Measurements from ENCODE around the gene ECT2L. TPM values are rescaled to one million over a fixed set of nuclear protein-coding genes. Genes with fewer than 3 reads are reported as not detected.

ECT2L gene
- total RNA-seq, 1 donor from 2014 or later: not detected

DNA sequence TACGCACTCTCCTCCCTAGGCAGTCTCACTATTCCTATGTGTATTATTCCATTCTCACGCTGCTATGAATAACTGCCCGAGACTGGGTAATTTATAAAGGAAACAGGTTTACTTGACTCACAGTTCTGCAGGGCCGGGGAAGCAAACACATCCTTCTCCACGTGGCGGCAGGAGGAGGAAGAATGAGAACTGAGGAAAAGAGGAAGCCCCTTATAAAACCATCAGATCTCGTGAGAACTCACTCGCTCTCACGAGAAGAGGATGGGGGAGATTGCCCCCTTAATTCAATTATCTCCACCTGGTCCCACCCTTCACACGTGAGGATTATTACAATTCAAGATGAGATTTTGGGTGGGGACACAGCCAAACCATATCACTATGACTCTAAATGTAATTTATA, 61.9 kb downstream of the ECT2L start:
- Mint-ChIP-seq H3K9me3 (ENCODE audit: low read depth) (peaks cover 4% of the 10 kb centered on the region), H3K4me3 (ENCODE audit: unreplicated experiment) (no peak overlapping the region), H3K27ac (ENCODE audit: unreplicated experiment) (no peak overlapping the region), H3K4me1 (ENCODE audit: low read depth) (peaks cover 9% of the 10 kb centered on the region), H3K36me3 (ENCODE audit: low read depth) (no peaks in the 10 kb centered on the region), H3K27me3 (ENCODE audit: low read depth) (peaks cover 2% of the 10 kb centered on the region)
- TF ChIP-seq, protein P1, sequence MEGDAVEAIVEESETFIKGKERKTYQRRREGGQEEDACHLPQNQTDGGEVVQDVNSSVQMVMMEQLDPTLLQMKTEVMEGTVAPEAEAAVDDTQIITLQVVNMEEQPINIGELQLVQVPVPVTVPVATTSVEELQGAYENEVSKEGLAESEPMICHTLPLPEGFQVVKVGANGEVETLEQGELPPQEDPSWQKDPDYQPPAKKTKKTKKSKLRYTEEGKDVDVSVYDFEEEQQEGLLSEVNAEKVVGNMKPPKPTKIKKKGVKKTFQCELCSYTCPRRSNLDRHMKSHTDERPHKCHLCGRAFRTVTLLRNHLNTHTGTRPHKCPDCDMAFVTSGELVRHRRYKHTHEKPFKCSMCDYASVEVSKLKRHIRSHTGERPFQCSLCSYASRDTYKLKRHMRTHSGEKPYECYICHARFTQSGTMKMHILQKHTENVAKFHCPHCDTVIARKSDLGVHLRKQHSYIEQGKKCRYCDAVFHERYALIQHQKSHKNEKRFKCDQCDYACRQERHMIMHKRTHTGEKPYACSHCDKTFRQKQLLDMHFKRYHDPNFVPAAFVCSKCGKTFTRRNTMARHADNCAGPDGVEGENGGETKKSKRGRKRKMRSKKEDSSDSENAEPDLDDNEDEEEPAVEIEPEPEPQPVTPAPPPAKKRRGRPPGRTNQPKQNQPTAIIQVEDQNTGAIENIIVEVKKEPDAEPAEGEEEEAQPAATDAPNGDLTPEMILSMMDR (IDR thresholded peaks at IDR 0.05): no peak
- no peak for DNase-seq (ENCODE audit: low spot score)

DNA sequence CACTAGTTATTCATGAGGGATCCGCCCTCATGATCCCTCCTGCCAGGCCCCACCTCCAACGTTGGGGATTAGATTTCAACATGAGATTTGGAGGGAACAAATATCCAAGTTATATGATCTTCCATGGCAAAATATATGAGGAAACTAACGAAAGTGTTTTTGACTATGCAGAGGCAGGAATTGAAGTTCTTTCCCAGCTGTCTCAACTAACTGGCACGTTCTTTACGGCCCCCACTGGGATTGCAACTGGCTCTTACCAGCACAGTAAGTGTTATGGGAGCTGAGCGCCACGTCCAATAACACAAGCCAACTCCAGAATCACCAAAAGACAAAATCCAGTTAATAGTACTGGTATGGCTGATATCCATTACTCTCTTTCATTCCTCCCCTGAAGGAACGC, 66.6 kb downstream of the ECT2L start:
- Mint-ChIP-seq H3K27me3 (ENCODE audit: low read depth) (no peaks in the 10 kb centered on the region), H3K4me3 (ENCODE audit: unreplicated experiment) (no peak overlapping the region), H3K27ac (ENCODE audit: unreplicated experiment) (no peak overlapping the region), H3K4me1 (ENCODE audit: low read depth) (peaks cover 18% of the 10 kb centered on the region), H3K36me3 (ENCODE audit: low read depth) (no peaks in the 10 kb centered on the region), H3K9me3 (ENCODE audit: low read depth) (peaks cover 4% of the 10 kb centered on the region)
- TF ChIP-seq, protein P1 (IDR thresholded peaks at IDR 0.05): no peak
- DNase-seq (ENCODE audit: low spot score): no peak

DNA sequence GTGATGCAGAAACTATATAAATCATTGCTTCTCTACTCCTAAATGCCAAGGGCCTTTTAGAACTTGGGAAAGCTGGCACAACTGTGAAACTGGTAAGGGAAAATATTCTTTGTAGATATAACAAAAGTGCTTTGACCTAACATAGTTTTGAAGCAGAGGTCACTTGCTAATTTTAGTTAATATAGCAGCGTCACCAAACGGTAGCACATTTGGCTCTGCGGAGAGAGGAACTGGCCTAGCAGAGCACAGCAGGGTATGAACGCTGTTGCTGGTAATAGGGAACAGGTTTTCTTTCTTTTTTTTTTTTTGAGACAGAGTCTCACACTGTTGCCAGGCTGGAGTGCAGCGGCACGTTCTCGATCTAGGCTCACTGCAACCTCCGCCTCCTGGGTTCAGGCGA, 67.4 kb downstream of the ECT2L start:
- no peak for DNase-seq (ENCODE audit: low spot score)
- no peak overlapping the region for H3K27ac Mint-ChIP-seq (ENCODE audit: unreplicated experiment)
- peaks cover 24% of the 10 kb centered on the region for H3K4me1 Mint-ChIP-seq (ENCODE audit: low read depth)

DNA sequence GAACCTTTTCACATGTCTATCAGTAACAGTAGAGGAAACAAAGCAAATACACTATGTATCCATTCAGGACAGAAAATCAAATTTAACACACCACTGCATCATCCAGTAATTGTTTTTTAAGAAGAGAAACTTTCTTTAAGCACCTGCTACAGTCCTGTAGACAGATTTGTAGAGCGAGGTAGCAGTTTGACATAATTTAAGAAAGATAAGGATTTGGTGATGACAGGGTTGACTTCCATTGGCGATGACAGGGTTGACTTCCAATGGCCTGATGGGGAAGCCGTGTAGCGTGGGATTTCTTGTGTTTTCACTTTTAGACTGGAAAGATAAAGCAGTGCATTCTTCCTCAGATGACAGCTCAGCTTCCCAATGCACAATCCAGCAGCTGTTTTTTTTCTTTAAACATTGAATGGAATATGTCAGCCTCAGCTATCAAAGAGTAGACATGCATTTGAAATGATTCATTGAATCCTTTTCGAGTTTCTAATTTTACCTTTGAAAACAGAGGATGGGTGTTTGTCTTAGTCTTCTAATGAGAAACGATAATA, 68.5 kb downstream of the ECT2L start:
- H3K27me3 Mint-ChIP-seq (ENCODE audit: low read depth): no peaks in the 10 kb centered on the region
- no peaks in the 10 kb centered on the region for H3K9me3 Mint-ChIP-seq (ENCODE audit: low read depth)
- no peak for DNase-seq (ENCODE audit: low spot score)
- no peak overlapping the region for H3K4me3 Mint-ChIP-seq (ENCODE audit: unreplicated experiment)
- H3K36me3 Mint-ChIP-seq (ENCODE audit: low read depth): no peaks in the 10 kb centered on the region
- no peak overlapping the region for H3K27ac Mint-ChIP-seq (ENCODE audit: unreplicated experiment)
- peaks cover 33% of the 10 kb centered on the region for H3K4me1 Mint-ChIP-seq (ENCODE audit: low read depth)
- TF ChIP-seq, protein P1 (IDR thresholded peaks at IDR 0.05): no peak

More for the DNA sequence above, 67.4 kb downstream of the ECT2L start:
- TF ChIP-seq, protein P1 (IDR thresholded peaks at IDR 0.05): no peak
- H3K27me3 Mint-ChIP-seq (ENCODE audit: low read depth): no peaks in the 10 kb centered on the region
- no peak overlapping the region for H3K4me3 Mint-ChIP-seq (ENCODE audit: unreplicated experiment)
- peaks cover 4% of the 10 kb centered on the region for H3K9me3 Mint-ChIP-seq (ENCODE audit: low read depth)
- H3K36me3 Mint-ChIP-seq (ENCODE audit: low read depth): no peaks in the 10 kb centered on the region

DNA sequence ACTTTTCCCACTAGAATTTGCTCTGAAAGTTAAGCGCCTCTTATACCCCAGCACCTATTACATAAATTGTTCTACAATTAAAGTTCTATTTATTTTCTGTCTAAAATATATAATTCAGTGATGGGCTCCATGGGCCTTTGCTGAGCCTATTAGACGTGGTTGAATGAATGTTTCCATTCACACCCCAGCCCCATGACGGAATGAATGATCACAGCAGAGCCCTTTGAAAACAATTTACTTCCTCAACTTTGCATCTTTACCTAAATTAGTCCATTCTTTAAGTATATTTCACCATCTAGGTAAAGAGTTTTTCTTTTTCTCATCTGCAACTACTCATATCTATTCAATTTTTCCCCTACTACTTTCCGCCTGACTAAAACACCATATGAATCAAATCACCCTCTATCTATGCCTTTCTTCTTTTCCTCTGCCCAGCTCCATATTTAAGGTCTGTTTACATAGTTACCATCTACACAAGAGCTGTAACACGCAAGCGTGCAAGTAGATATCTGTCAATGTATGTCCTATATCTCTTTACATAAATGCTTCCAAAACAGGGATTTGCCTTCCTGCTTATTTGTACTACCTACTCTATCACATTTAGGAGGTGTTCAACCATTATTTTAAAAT, 69.7 kb downstream of the ECT2L start:
- no peak for DNase-seq (ENCODE audit: low spot score)
- Mint-ChIP-seq H3K9me3 (ENCODE audit: low read depth) (no peaks in the 10 kb centered on the region), H3K27me3 (ENCODE audit: low read depth) (no peaks in the 10 kb centered on the region), H3K4me1 (ENCODE audit: low read depth) (peaks cover 44% of the 10 kb centered on the region), H3K4me3 (ENCODE audit: unreplicated experiment) (no peak overlapping the region), H3K27ac (ENCODE audit: unreplicated experiment) (no peak overlapping the region), H3K36me3 (ENCODE audit: low read depth) (no peaks in the 10 kb centered on the region)
- TF ChIP-seq, protein P1 (IDR thresholded peaks at IDR 0.05): no peak
